Panc1 (cell line): ENCODE data around the gene RBKS. TPM values are rescaled to one million over a fixed set of nuclear protein-coding genes. Genes with fewer than 3 reads are reported as not detected.

Source experiments
- ATAC-seq: fragments of 200-7000 bp; cut with Tn5 transposase; 2 replicates; pipeline ENCODE4 v1.9.1; 2020; ENCODE audit warnings: mild to moderate bottlenecking, moderate library complexity
- BruUV-seq: library from RNA; stranded (reverse); fragments of 400-500 nt; replicated peaks from 2 replicates; lab custom pipeline; 2021; lab: Mats Ljungman, UMichigan
- CTCF ChIA-PET: fragments of 300-600 bp; sonication (Branson Sonifier 250); formaldehyde crosslinking; loops from one replicate; lab custom pipeline; 2022; ENCODE audit warnings: antibody characterized with exemption; lab: Charles Lee
- POLR2A ChIA-PET: fragments of 300-600 bp; sonication (Branson Sonifier 250); formaldehyde crosslinking; loops from one replicate; lab custom pipeline; 2022; ENCODE audit warnings: antibody characterized with exemption; lab: Charles Lee
- DNase-seq: peaks from one replicate; pipeline ENCODE4 v3.0.0-alpha.2; 2010; ENCODE audit warnings: low read depth, low spot score
- H3K27ac ChIP-seq: 2 replicates; pipeline ENCODE4 v1.5.1; 2011; ENCODE audit warnings: mild to moderate bottlenecking, low read length, inconsistent platforms
- H3K27me3 ChIP-seq: fragments of 200-500 bp; sonication (Bioruptor generic); 2 replicates; pipeline ENCODE4 v1.6.0; 2014; ENCODE audit warnings: low read length, inconsistent platforms; ENCODE audit not compliant: control insufficient read depth, insufficient read depth
- H3K36me3 ChIP-seq: fragments of 200-500 bp; sonication (Bioruptor generic); 2 replicates; pipeline ENCODE4 v1.5.1; 2014; ENCODE audit warnings: inconsistent platforms, mild to moderate bottlenecking, low read length, moderate library complexity; ENCODE audit not compliant: control insufficient read depth, insufficient read depth
- H3K4me1 ChIP-seq: 2 replicates; pipeline ENCODE4 v1.5.1; 2011; ENCODE audit warnings: inconsistent platforms, mild to moderate bottlenecking, low read length, moderate library complexity; ENCODE audit not compliant: control insufficient read depth, insufficient read depth
- H3K4me3 ChIP-seq, 2 experiments: 2 replicates each; pipeline ENCODE4 v1.5.1; 2011 to 2012; ENCODE audit warnings: low read depth in 2 of 2, low read length in 2 of 2, mild to moderate bottlenecking in 2 of 2, inconsistent platforms in 1 of 2, moderate library complexity in 1 of 2
- H3K9me3 ChIP-seq: fragments of 200-500 bp; sonication (Bioruptor generic); 2 replicates; pipeline ENCODE4 v1.5.1; 2014; ENCODE audit warnings: low read depth, mild to moderate bottlenecking, inconsistent platforms, low read length, moderate library complexity; ENCODE audit not compliant: control insufficient read depth, insufficient read depth
- CTCF ChIP-seq: fragments of 450-650 bp; IDR thresholded peaks from 2 replicates; pipeline ENCODE4 v1.5.1; 2017; ENCODE audit warnings: mild to moderate bottlenecking
- POLR2AphosphoS5 ChIP-seq: IDR thresholded peaks from 2 replicates; pipeline ENCODE4 v1.6.1; 2012; ENCODE audit warnings: mild to moderate bottlenecking, low read depth, low read length, moderate library complexity
- REST ChIP-seq, 2 experiments: IDR thresholded peaks; 2 replicates each; pipeline ENCODE4 v1.6.1; 2011 to 2012; ENCODE audit warnings: low read depth in 2 of 2, control low read depth in 1 of 2, low read length in 1 of 2, mild to moderate bottlenecking in 1 of 2, moderate library complexity in 1 of 2; ENCODE audit not compliant: insufficient read depth in 1 of 2
- SIN3A ChIP-seq: IDR thresholded peaks from 2 replicates; pipeline ENCODE4 v1.6.1; 2012; ENCODE audit warnings: low read depth, mild to moderate bottlenecking, low read length, moderate library complexity, borderline replicate concordance; ENCODE audit not compliant: insufficient read depth
- TCF7L2 ChIP-seq: IDR thresholded peaks from 2 replicates; pipeline ENCODE4 v1.6.1; 2011; ENCODE audit warnings: mild to moderate bottlenecking, low read depth, low read length, inconsistent platforms
- in situ Hi-C: cut with HindIII; loops from 2 replicates; pipeline ENCODE4 v1.10.0; 2016; ENCODE audit warnings: low sequenced_read_pairs, low pct_unique_long_range_greater_than_20kb
- intact Hi-C: fragments of 100-400 bp; cut with micrococcal nuclease; formaldehyde crosslinking; loops from one replicate; pipeline ENCODE4 v1.10.0; 2022; ENCODE audit not compliant: unreplicated experiment
- total RNA-seq: library from RNA; stranded (reverse); gene quantifications from one replicate; pipeline ENCODE4 v1.2.1, GENCODE V29; 2021; ENCODE audit not compliant: unreplicated experiment

Gene RBKS
- total RNA-seq, 1 experiment from 2014 or later, result 2.2 TPM

GRCh38 chr2:27802547-27802946, 87.6 kb downstream of the RBKS start:
- Histone ChIP-seq H3K27ac (no peak overlapping the region), H3K4me1 (peaks cover 5% of the 10 kb centered on the region), H3K4me3 (no peak overlapping the region), H3K9me3 (no peaks in the 10 kb centered on the region), H3K36me3 (no peaks in the 10 kb centered on the region), H3K27me3 (no peaks in the 10 kb centered on the region)
- POLR2A ChIA-PET, result no interaction called here
- DNase-seq (no peak), ATAC-seq (no peak)
- CTCF ChIA-PET, result no interaction called here
- intact Hi-C loops (no loop called here), in situ Hi-C loops (no loop called here)
- BruUV-seq, result no TSS peak
- TF ChIP-seq TCF7L2, result no peak
- TF ChIP-seq SIN3A, result no peak
- no peak for TF ChIP-seq POLR2AphosphoS5
- no peak for TF ChIP-seq CTCF
- TF ChIP-seq REST (IDR thresholded peaks at IDR 0.05; ENCODE audit: insufficient read depth in 1 of 2, low read depth in 2 of 2, low read length in 1 of 2), result no peak

GRCh38 chr2:27800856-27801255, 89.3 kb downstream of the RBKS start:
- no peak overlapping the region for H3K27ac ChIP-seq
- H3K9me3 ChIP-seq, result no peaks in the 10 kb centered on the region
- in situ Hi-C loops, result no loop called here
- POLR2A ChIA-PET, result no interaction called here
- BruUV-seq, result no TSS peak
- intact Hi-C loops, result no loop called here
- H3K36me3 ChIP-seq, result no peaks in the 10 kb centered on the region
- H3K27me3 ChIP-seq, result no peaks in the 10 kb centered on the region
- no peak overlapping the region for H3K4me3 ChIP-seq
- ATAC-seq (no peak), DNase-seq (no peak)
- peaks cover 5% of the 10 kb centered on the region for H3K4me1 ChIP-seq
- TF ChIP-seq SIN3A, result no peak
- TF ChIP-seq REST (IDR thresholded peaks at IDR 0.05; ENCODE audit: insufficient read depth in 1 of 2, low read depth in 2 of 2, low read length in 1 of 2), result no peak
- TF ChIP-seq CTCF, result no peak
- TF ChIP-seq TCF7L2, result no peak
- no peak for TF ChIP-seq POLR2AphosphoS5
- CTCF ChIA-PET, result no interaction called here
